Heart right ventricle (tissue), 16 donors: Measurements from ENCODE around the gene FAM114A2. TPM values are rescaled to one million over a fixed set of nuclear protein-coding genes. Genes with fewer than 3 reads are reported as not detected.
A peak's percentile ranks its signal among the peaks of the same experiment; 100 is the strongest.

ENCODE experiments used
- ATAC-seq, 8 donors: fragments of 200-7000 bp; cut with Tn5 transposase; one replicate each; pipeline ENCODE4 v1.9.1; 2020; ENCODE audit warnings: mild to moderate bottlenecking in 8 of 8, moderate library complexity in 8 of 8, moderate number of reproducible peaks in 1 of 8
- DNase-seq, 2 donors: peaks; one replicate each; pipeline ENCODE4 v3.0.0-alpha.2; 2020
- H3K27ac ChIP-seq, 10 donors: fragments of 200-600 bp; sonication (generic) in 2 of 10; one replicate each; pipeline versions ENCODE4 v1.5.0 to v1.8.0; 2020 to 2022; ENCODE audit warnings: mild to moderate bottlenecking in 3 of 10
- H3K27me3 ChIP-seq, 7 donors: fragments of 200-600 bp; one replicate each; pipeline ENCODE4 v1.8.0; 2021 to 2022; ENCODE audit warnings: mild to moderate bottlenecking in 2 of 7
- H3K36me3 ChIP-seq, 9 donors: fragments of 200-600 bp; sonication (generic) in 1 of 9; one replicate each; pipeline versions ENCODE4 v1.5.0 to v1.8.0; 2020 to 2022; ENCODE audit warnings: mild to moderate bottlenecking in 2 of 9
- H3K4me1 ChIP-seq, 9 donors: fragments of 200-600 bp; sonication (generic) in 1 of 9; one replicate each; pipeline versions ENCODE4 v1.5.0 to v1.8.0; 2020 to 2022; ENCODE audit warnings: mild to moderate bottlenecking in 4 of 9
- H3K4me3 ChIP-seq, 10 donors: fragments of 200-600 bp; sonication (generic) in 2 of 10; one replicate each; pipeline versions ENCODE4 v1.5.0 to v1.8.0; 2020 to 2022; ENCODE audit warnings: mild to moderate bottlenecking in 7 of 10, moderate library complexity in 2 of 10
- H3K9me3 ChIP-seq, 11 donors: fragments of 200-600 bp in 10 of 11; sonication (generic) in 2 of 11; one replicate each; pipeline versions ENCODE4 v1.5.0 to v1.8.0; 2013 to 2022; ENCODE audit warnings: mild to moderate bottlenecking in 2 of 11, control low read depth in 1 of 11, moderate library complexity in 1 of 11
- CTCF ChIP-seq, 9 donors: fragments of 200-600 bp; sonication (generic) in 2 of 9; IDR thresholded peaks; one replicate each; pipeline versions ENCODE4 v1.5.0 to v1.8.0; 2021 to 2022; ENCODE audit warnings: antibody characterized with exemption in 9 of 9, mild to moderate bottlenecking in 5 of 9, moderate library complexity in 1 of 9
- WGBS, 2 donors: extraction: QIAGEN DNeasy Blood & Tissue Kit; methylation state at CpG; one replicate each; pipeline ENCODE4 v1.1.7; 2013; ENCODE audit warnings: inconsistent platforms in 1 of 2; 5-methylcytosine and 5-hydroxymethylcytosine counted together
- intact Hi-C, 10 donors: fragments of 100-400 bp; cut with DNase I; formaldehyde crosslinking; loops; one replicate each; pipeline versions ENCODE4 v1.11.1 to v1.14.2; 2022
- long read RNA-seq, 3 donors: library from polyadenylated mRNA; unstranded; transcript quantifications; one replicate each; pipeline ENCODE4 v2.0.0, GENCODE V29; 2020 to 2021
- polyA plus RNA-seq, 2 donors: library from polyadenylated mRNA; stranded (reverse); fragments of 200-250 nt; gene quantifications; one replicate each; pipeline ENCODE4 v1.2.3, GENCODE V29; 2013
- total RNA-seq, 10 donors: library from RNA; stranded (reverse); fragmentation: NEBNext Ultra II Directional in 3 of 10; extraction: Animal tissue kit (Norgen Biotek cat#: 25700) in 3 of 10; gene quantifications; one replicate each; pipeline versions ENCODE4 v1.2.1 to v1.2.4, GENCODE V29; 2021 to 2023
- donor health status: Arrhythmogenic right ventricular cardiomyopathy.
- donor health status: ischemic (EF 13 %, LVEDD 7.1; RV severe dilation, severe dysfunction).
- donor health status: healthy with polysubstance abuse.
- donor health status: DM: no; HTN: yes; CAD: no.
- donor health status: DM: no; HTN: no; CAD: no.
- donor health status: ischemic (EF 25% LVEDD 6.9; RV normal size, moderate dysfunction).
- donor health status: ischemic (EF 25% LVEDD 5.7; RV mildly dilated, moderate dysfunction).
- donor health status: healthy.
- donor health status: DM: yes; HTN: yes; CAD: no.
- donor health status: Ischemic cardiomyopathy.
- donor health status: ischemic (EF 35%, LVEDD 5.7; RV mildly dilated, moderate dysfunction).
- donor health status: nonischemic (EF 11% LVEDD 7.7; RV severe dilation, severe dysfunction).
- donor health status: DM: yes; HTN: yes; CAD: no.
- donor health status: PGD.
- donor health status: ischemic (EF 29% LVEDD 5.4; RV normal size, mild dysfunction).
- donor health status: nonischemic (EF 23%, LVEDD 6.1; RV moderate dilation, normal function).

FAM114A2 gene
- 10 to 100 TPM; 25.5 to 47.5 (median 36.5) TPM for total RNA-seq
- polyA plus RNA-seq, result 10 to 100 TPM in 1 of 2 donors, 1 to 10 TPM in 1; 7.8 to 13.0 TPM
- long read RNA-seq, donor 1, full-length matches to known transcripts, result 39 of 54 reads
- long read RNA-seq, donor 1, partial matches to known transcripts, result 4 of 54 reads
- long read RNA-seq, donor 1, other reads (novel, unspliced or antisense), result 11 of 54 reads
- long read RNA-seq, donor 2, full-length matches to known transcripts, result 31 of 42 reads
- long read RNA-seq, donor 2, partial matches to known transcripts, result 1 of 42 reads
- long read RNA-seq, donor 2, other reads (novel, unspliced or antisense), result 10 of 42 reads
- long read RNA-seq, donor 3, full-length matches to known transcripts, result 49 of 62 reads
- long read RNA-seq, donor 3, partial matches to known transcripts, result 5 of 62 reads
- long read RNA-seq, donor 3, other reads (novel, unspliced or antisense), result 8 of 62 reads

DNA sequence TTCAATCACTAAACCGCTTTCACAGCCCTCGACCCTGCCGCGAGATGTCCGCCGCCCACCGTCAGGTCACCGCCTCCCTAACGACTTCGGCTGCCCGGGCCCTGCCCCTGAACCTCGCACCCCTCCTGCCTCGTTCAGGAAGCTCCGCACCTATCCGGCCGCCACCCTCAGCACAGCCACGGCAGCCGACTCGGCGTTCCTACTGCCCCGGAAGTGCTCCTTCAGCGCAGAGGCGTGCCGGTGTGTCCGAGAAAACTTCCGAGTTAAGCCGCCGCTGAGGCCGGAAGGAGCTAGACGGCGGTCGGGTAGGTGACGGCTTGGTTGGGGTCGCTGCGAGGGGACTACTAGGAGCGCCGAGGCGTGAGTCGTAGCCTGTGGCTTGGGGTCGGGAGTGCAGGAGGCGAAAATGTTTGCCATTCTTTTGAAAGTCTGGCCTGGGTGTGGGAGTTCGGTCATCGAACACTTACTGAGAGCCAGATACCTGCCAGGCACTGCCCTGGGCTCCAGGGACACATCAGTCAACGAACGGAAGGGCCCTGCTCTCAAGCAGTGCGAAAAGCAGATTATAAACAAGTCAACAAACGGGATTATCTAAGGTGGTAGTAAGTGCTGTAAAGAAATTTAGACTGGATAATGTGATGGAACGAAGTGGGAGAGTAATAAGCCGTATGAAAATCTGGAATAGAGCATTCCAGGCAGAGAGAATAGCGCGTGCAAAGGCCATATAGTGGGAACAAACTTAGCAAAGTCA, at the start of gene FAM114A2, which contains the start of gene MFAP3:
Gene FAM114A2 (minus strand): TSS at position 204 of the 751 bp plus-strand sequence. CDS start 3,957 bp downstream, outside the sequence.
Gene MFAP3 (plus strand): TSS at position 261 of the 751 bp plus-strand sequence. CDS start 10,756 bp downstream, outside the sequence.
- H3K36me3 ChIP-seq, result peaks cover 0 to 8% (median 0%) of the 10 kb centered on the region in 9 donors
- ATAC-seq (peak; percentile 97 to 100 (median 99)), DNase-seq (peak; percentile 88 to 91)
- H3K27me3 ChIP-seq, result no peaks in the 10 kb centered on the region
- peak in 1 of 9 donors; percentile 9 for TF ChIP-seq CTCF (IDR thresholded peaks at IDR 0.05)
- H3K27ac ChIP-seq, result peak within 1 kb of the TSS; percentile 59 to 96 (median 88)
- H3K9me3 ChIP-seq, result no peaks in the 10 kb centered on the region
- intact Hi-C loops, result loop anchor here in 3 of 10 donors (5.0 kb wide), 1 partner anchor 37 kb away; no protein-coding TSS in a partner anchor
- H3K4me3 ChIP-seq, result peak within 1 kb of the TSS; percentile 63 to 92 (median 76)
- 0% methylated on average over 51 of the region's 51 CpGs for WGBS, 2 donors
- peaks cover 0 to 66% (median 57%) of the 10 kb centered on the region in 9 donors for H3K4me1 ChIP-seq

DNA sequence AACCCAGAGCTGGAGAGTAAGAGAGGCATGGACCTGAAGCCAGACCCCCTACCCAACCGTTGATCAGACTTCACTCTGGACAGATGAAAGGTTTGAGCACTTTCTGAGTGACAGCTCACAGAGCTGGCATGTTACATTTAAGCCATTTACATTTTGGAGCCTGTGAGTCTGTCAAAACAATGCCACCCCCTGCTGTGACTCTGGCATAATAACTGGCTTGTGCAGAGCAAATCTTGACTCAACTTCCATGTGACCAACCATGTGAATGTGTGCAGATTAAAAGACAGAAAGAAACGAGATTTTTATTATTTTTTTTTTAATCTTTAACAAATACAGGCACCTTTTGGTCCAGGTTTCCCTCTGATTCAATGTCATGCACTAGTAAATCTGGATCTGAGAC, 48.5 kb upstream of the FAM114A2 start:
- Histone ChIP-seq H3K27me3 (no peaks in the 10 kb centered on the region), H3K36me3 (no peaks in the 10 kb centered on the region), H3K27ac (peak overlapping the region in 4 of 10 donors; percentile 9 to 51 (median 36)), H3K4me3 (no peak overlapping the region), H3K4me1 (peaks cover 0 to 39% (median 27%) of the 10 kb centered on the region in 9 donors), H3K9me3 (no peaks in the 10 kb centered on the region)
- WGBS, 2 donors, result 15 to 32% methylated on average over 2 of the region's 2 CpGs
- no peak for DNase-seq
- peak in 3 of 8 donors; percentile 16 to 37 (median 18) for ATAC-seq
- peak in 1 of 9 donors; percentile 13 for TF ChIP-seq CTCF (IDR thresholded peaks at IDR 0.05)
- intact Hi-C loops, result loop anchor here in 1 of 10 donors (10.0 kb wide), 1 partner anchor 58 kb away; no protein-coding TSS in a partner anchor

GRCh38 chr5:154086641-154087040, 47.9 kb upstream of the FAM114A2 start:
- TF ChIP-seq CTCF (IDR thresholded peaks at IDR 0.05), result no peak
- H3K27ac ChIP-seq, result peak overlapping the region in 5 of 10 donors; percentile 17 to 67 (median 39)
- ATAC-seq, result peak in 7 of 8 donors; percentile 50 to 77 (median 67)
- H3K4me1 ChIP-seq, result peaks cover 0 to 33% (median 21%) of the 10 kb centered on the region in 9 donors
- no peaks in the 10 kb centered on the region for H3K9me3 ChIP-seq
- intact Hi-C loops, result loop anchor here in 1 of 10 donors (10.0 kb wide), 1 partner anchor 58 kb away; no protein-coding TSS in a partner anchor
- H3K4me3 ChIP-seq, result no peak overlapping the region
- WGBS, 2 donors, result 58 to 74% methylated on average over 4 of the region's 4 CpGs
- H3K27me3 ChIP-seq, result no peaks in the 10 kb centered on the region
- DNase-seq, result peak in 1 of 2 donors; percentile 18
- no peaks in the 10 kb centered on the region for H3K36me3 ChIP-seq

- no peaks in the 10 kb centered on the region for H3K9me3 ChIP-seq
- H3K4me3 ChIP-seq, result no peak overlapping the region
- peaks cover 0 to 28% (median 18%) of the 10 kb centered on the region in 9 donors for H3K4me1 ChIP-seq
- DNase-seq, result no peak
- intact Hi-C loops, result loop anchor here in 1 of 10 donors (10.0 kb wide), 1 partner anchor 59 kb away; no protein-coding TSS in a partner anchor
- H3K27ac ChIP-seq, result peak overlapping the region in 5 of 10 donors; percentile 17 to 67 (median 39)
- no peaks in the 10 kb centered on the region for H3K36me3 ChIP-seq
- TF ChIP-seq CTCF (IDR thresholded peaks at IDR 0.05), result no peak
- no peaks in the 10 kb centered on the region for H3K27me3 ChIP-seq
- ATAC-seq, result peak in 4 of 8 donors; percentile 12 to 53 (median 28)
- WGBS, 2 donors, result 45 to 49% methylated on average over 3 of the region's 3 CpGs
Observed at GRCh38 chr5:154086146-154086545, 47.4 kb upstream of the FAM114A2 start.
